ENCODE results near the gene LEF1.

The LEF1 gene

DNA sequence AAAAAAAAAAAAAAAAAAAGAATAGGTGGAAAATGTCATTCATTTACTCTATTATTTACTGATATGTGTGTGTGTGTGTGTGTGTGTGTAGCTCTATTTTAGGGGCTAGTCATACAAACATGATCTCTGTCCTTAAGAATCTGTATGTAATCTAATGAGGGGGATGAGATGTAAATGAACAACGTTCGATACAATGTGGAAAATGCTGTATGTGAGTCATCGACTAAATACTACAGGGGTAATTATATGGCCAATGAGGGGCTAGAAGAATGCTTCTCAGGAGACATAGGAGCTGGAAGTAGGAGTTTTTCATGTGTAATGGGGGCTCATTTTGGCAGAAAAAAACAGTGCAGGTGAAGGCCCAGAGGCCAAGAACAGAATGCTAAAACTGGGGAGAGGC is 41.9 kb downstream of the LEF1 start:
- DNase-seq (ENCODE audit: low spot score) = no peak
- in situ Hi-C loops (cut with MboI; ENCODE audit: low sequenced_read_pairs, unreplicated experiment) = no loop called here
- TF ChIP-seq, protein P1, sequence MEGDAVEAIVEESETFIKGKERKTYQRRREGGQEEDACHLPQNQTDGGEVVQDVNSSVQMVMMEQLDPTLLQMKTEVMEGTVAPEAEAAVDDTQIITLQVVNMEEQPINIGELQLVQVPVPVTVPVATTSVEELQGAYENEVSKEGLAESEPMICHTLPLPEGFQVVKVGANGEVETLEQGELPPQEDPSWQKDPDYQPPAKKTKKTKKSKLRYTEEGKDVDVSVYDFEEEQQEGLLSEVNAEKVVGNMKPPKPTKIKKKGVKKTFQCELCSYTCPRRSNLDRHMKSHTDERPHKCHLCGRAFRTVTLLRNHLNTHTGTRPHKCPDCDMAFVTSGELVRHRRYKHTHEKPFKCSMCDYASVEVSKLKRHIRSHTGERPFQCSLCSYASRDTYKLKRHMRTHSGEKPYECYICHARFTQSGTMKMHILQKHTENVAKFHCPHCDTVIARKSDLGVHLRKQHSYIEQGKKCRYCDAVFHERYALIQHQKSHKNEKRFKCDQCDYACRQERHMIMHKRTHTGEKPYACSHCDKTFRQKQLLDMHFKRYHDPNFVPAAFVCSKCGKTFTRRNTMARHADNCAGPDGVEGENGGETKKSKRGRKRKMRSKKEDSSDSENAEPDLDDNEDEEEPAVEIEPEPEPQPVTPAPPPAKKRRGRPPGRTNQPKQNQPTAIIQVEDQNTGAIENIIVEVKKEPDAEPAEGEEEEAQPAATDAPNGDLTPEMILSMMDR (IDR thresholded peaks at IDR 0.05; ENCODE audit: borderline replicate concordance, control extremely low read depth, extremely low read depth, insufficient read depth, missing control alignments) = no peak

DNA sequence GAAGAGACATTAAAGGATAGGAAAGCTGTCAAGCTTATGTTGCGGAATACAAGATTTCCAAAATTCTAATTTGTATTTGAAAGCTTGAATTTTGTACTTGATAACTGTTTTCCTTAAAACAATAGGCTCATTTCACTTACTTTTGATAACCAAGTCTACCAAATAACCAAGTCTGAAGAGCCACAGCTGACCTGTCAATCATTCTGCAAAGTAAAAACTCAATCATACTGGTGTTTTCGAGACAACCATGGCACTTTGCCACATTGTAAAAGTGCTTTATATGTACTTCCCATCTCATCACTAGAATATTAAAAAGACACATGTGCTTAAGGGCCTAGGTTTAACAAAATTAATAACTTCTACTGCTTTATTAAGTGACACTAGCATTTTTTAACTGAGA is 47.9 kb downstream of the LEF1 start:
- TF ChIP-seq, protein P1 (IDR thresholded peaks at IDR 0.05; ENCODE audit: borderline replicate concordance, control extremely low read depth, extremely low read depth, insufficient read depth, missing control alignments) = no peak
- in situ Hi-C loops (cut with MboI; ENCODE audit: low sequenced_read_pairs, unreplicated experiment) = no loop called here
- DNase-seq (ENCODE audit: low spot score) = no peak

DNA sequence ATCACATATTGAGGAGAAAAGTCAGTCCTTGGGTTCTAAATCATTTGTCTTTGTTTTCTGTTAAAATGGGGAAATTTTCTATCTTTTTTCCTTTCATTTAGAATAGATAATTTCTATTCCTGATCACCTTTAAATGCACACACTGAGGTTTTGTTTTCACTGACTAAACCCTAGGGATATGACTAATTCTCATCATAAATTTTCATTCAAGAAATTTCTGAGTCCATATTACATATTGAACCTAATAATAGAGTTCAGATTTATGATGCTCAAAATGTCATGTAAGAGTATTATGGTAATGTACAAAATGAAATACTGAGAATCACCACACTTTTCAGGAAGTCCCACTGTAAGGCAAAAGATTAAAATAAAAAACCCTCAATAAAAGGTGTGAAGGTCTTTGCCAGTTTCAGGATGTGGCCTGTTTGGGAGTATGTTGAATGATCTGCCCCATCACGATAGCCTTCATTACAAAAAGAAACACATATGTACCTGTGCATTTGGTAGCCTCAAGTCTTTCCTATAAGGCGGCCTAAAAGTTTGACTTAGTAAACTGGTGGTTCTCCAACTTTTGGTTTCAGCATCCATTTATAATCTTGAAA is 49.4 kb downstream of the LEF1 start:
- no peak for DNase-seq (ENCODE audit: low spot score)
- in situ Hi-C loops (cut with MboI; ENCODE audit: low sequenced_read_pairs, unreplicated experiment) = no loop called here
- TF ChIP-seq, protein P1 (IDR thresholded peaks at IDR 0.05; ENCODE audit: borderline replicate concordance, control extremely low read depth, extremely low read depth, insufficient read depth, missing control alignments) = no peak

DNA sequence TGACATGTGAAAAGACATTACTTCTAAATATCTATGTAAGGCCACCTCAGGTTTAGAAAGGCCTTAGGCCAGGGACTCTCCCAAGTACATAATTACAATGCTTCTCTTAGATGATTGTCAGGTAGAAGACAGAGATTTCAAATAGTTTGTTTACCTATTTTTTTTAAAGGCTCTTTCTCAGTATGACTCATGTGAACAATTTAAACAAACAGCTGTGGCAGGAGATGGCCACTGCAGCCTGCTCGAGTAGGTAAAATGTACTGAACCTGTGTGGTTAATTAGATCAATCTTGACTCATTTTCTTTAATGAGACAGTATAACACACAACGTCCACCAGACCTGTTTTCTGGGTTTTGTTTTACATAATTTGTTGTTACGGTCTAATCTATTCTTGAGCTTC is 50.2 kb downstream of the LEF1 start:
- DNase-seq (ENCODE audit: low spot score) = peak; percentile 43
- in situ Hi-C loops (cut with MboI; ENCODE audit: low sequenced_read_pairs, unreplicated experiment) = no loop called here
- TF ChIP-seq, protein P1 (IDR thresholded peaks at IDR 0.05; ENCODE audit: borderline replicate concordance, control extremely low read depth, extremely low read depth, insufficient read depth, missing control alignments) = no peak

DNA sequence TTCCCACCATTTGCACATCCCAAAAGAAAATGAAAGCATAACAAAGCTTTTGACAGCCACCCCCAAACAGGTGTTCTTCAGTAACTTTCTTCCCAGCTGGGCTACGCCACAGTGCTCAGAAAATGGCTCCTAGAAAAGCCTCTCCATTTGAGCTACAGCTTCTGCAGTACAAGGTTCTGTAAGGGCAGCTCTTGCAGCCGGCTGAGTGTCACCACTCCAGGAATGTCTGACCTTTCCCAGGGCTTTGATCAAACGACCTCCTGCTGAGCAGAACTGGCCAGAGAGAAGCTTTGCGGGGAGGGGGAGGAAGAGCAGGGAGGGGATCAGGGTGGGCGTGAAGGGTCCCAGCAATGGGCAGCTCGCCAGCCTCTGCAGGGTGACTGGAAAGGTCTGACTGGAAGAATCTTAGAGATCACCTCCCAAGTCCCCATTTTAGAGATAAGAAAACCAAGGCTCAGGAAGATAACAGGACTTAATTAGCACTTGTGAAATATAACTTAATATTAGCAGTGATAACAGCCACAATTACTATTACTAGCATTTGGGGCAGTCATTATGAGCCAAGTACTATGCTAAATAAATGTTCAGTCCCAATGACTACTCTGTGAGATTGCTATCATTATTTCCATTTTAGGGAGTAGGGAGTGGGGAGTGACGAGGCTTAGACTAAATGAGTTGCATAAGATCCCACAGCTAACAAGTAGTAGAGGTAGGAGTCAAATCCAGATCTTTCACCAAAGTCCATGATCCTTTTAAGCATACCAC is 51.1 kb downstream of the LEF1 start:
- DNase-seq (ENCODE audit: low spot score) = no peak
- TF ChIP-seq, protein P1 (IDR thresholded peaks at IDR 0.05; ENCODE audit: borderline replicate concordance, control extremely low read depth, extremely low read depth, insufficient read depth, missing control alignments) = no peak
- in situ Hi-C loops (cut with MboI; ENCODE audit: low sequenced_read_pairs, unreplicated experiment) = no loop called here

DNA sequence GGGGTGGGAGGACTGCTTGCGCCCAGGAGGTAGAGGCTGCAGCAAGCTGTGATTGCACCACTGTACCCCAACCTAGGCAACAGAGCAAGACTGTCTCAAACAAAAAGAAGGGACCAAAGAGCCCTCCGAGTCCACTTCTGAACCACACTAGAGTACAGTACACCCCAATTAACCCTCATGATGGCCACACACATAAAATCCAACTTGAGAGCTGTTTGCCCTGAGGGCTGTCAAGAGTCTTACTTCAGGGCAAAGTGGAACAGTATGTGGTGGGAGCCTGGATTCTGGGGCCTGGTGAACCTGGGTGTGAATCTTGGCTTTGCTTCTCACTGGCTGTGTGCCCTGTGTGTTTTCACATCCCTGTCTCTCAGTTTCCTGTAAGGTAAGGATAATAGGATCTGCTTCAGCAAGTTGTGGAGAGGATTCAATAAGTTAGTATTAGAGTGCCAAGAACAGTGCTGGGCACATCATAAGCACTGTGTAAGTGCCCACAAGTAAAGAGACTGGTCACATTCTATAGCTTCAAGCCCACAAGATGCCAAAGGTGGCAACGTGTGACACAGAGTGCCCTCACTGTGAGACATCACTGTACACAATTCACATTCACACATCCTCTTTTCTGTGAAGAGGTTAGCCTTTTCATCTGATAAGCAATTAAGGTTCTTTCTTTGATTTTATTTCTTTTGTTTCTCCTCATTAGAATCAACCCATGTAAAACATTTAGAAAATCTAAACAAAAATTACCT is 52.1 kb downstream of the LEF1 start:
- no peak for DNase-seq (ENCODE audit: low spot score)
- in situ Hi-C loops (cut with MboI; ENCODE audit: low sequenced_read_pairs, unreplicated experiment) = no loop called here

More for the DNA sequence above, 52.1 kb downstream of the LEF1 start:
- TF ChIP-seq, protein P1 (IDR thresholded peaks at IDR 0.05; ENCODE audit: borderline replicate concordance, control extremely low read depth, extremely low read depth, insufficient read depth, missing control alignments) = no peak
